ENCODE data around the gene PTN. TPM values are rescaled to one million over a fixed set of nuclear protein-coding genes. Genes with fewer than 3 reads are reported as not detected.

The PTN gene
- total RNA-seq, 2 experiments from 2014 or later, result not detected

- Histone ChIP-seq H3K36me3 (ENCODE audit: insufficient read depth, low read length) (no peaks in the 10 kb centered on the region), H3K9me2 (ENCODE audit: insufficient read depth, low read length) (no peaks in the 10 kb centered on the region), H3K4me2 (ENCODE audit: low read length) (no peak overlapping the region), H4K20me1 (ENCODE audit: insufficient read depth, low read length) (no peaks in the 10 kb centered on the region), H3K79me2 (ENCODE audit: insufficient read depth, low read depth, low read length) (no peaks in the 10 kb centered on the region), H3K4me1 (ENCODE audit: insufficient read depth, low read length, poor library complexity, severe bottlenecking) (no peaks in the 10 kb centered on the region), H2AFZ (ENCODE audit: low read length) (no peak overlapping the region), H3K9me3 (ENCODE audit: low read length) (no peaks in the 10 kb centered on the region), H3K4me3 (ENCODE audit: low read depth, low read length, poor library complexity, severe bottlenecking) (no peak overlapping the region), H3K27ac (ENCODE audit: low read depth, low read length, poor library complexity, severe bottlenecking) (no peak overlapping the region)
- BruUV-seq (replicated peaks), result no TSS peak
- TF ChIP-seq EZH2phosphoT487 (IDR thresholded peaks at IDR 0.05; ENCODE audit: borderline replicate concordance, low read depth, low read length) (no peak), CTCF (conservative IDR thresholded peaks at IDR 0.05; ENCODE audit: low read length) (no peak)
- DNase-seq (ENCODE audit: low spot score), result no peak
- intact Hi-C loops (cut with micrococcal nuclease; ENCODE audit: unreplicated experiment), result no loop called here
- CTCF ChIA-PET (ENCODE audit: unreplicated experiment), result no interaction called here
- POLR2A ChIA-PET, result interaction anchor here (0.9 kb wide), 1 partner anchor 12 kb away, joined by 3 read pairs; no protein-coding TSS in a partner anchor
These were observed 30.3 kb downstream of the PTN start for GRCh38 chr7:137313201-137313600.

- Histone ChIP-seq H3K9me2 (ENCODE audit: insufficient read depth, low read length) (no peaks in the 10 kb centered on the region), H3K4me2 (ENCODE audit: low read length) (no peak overlapping the region), H2AFZ (ENCODE audit: low read length) (no peak overlapping the region), H3K27ac (ENCODE audit: low read depth, low read length, poor library complexity, severe bottlenecking) (no peak overlapping the region), H3K79me2 (ENCODE audit: insufficient read depth, low read depth, low read length) (no peaks in the 10 kb centered on the region), H3K36me3 (ENCODE audit: insufficient read depth, low read length) (no peaks in the 10 kb centered on the region), H3K4me3 (ENCODE audit: low read depth, low read length, poor library complexity, severe bottlenecking) (no peak overlapping the region), H3K4me1 (ENCODE audit: insufficient read depth, low read length, poor library complexity, severe bottlenecking) (no peaks in the 10 kb centered on the region), H4K20me1 (ENCODE audit: insufficient read depth, low read length) (no peaks in the 10 kb centered on the region), H3K9me3 (ENCODE audit: low read length) (no peaks in the 10 kb centered on the region)
- no TSS peak for BruUV-seq (replicated peaks)
- no peak for DNase-seq (ENCODE audit: low spot score)
- ChIA-PET POLR2A (no interaction called here), CTCF (ENCODE audit: unreplicated experiment) (no interaction called here)
- intact Hi-C loops (cut with micrococcal nuclease; ENCODE audit: unreplicated experiment), result no loop called here
- no peak for TF ChIP-seq EZH2phosphoT487 (IDR thresholded peaks at IDR 0.05; ENCODE audit: borderline replicate concordance, low read depth, low read length)
- TF ChIP-seq CTCF (conservative IDR thresholded peaks at IDR 0.05; ENCODE audit: low read length), result no peak
These were observed 36.8 kb downstream of the PTN start for GRCh38 chr7:137306748-137307147.

- no TSS peak for BruUV-seq (replicated peaks)
- intact Hi-C loops (cut with micrococcal nuclease; ENCODE audit: unreplicated experiment), result no loop called here
- CTCF ChIA-PET (ENCODE audit: unreplicated experiment), result no interaction called here
These were observed 37.5 kb downstream of the PTN start for GRCh38 chr7:137305901-137306621.

More at GRCh38 chr7:137305901-137306621, 37.5 kb downstream of the PTN start:
- no peak for TF ChIP-seq CTCF (conservative IDR thresholded peaks at IDR 0.05; ENCODE audit: low read length)
- TF ChIP-seq EZH2phosphoT487 (IDR thresholded peaks at IDR 0.05; ENCODE audit: borderline replicate concordance, low read depth, low read length), result no peak
- no peaks in the 10 kb centered on the region for H3K4me1 ChIP-seq (ENCODE audit: insufficient read depth, low read length, poor library complexity, severe bottlenecking)
- H3K4me3 ChIP-seq (ENCODE audit: low read depth, low read length, poor library complexity, severe bottlenecking), result no peak overlapping the region
- H3K27ac ChIP-seq (ENCODE audit: low read depth, low read length, poor library complexity, severe bottlenecking), result no peak overlapping the region
- no peaks in the 10 kb centered on the region for H3K36me3 ChIP-seq (ENCODE audit: insufficient read depth, low read length)
- no peaks in the 10 kb centered on the region for H3K79me2 ChIP-seq (ENCODE audit: insufficient read depth, low read depth, low read length)
- H4K20me1 ChIP-seq (ENCODE audit: insufficient read depth, low read length), result no peaks in the 10 kb centered on the region
- H3K9me2 ChIP-seq (ENCODE audit: insufficient read depth, low read length), result no peaks in the 10 kb centered on the region
- DNase-seq (ENCODE audit: low spot score), result no peak
- no peak overlapping the region for H3K4me2 ChIP-seq (ENCODE audit: low read length)
- no peak overlapping the region for H2AFZ ChIP-seq (ENCODE audit: low read length)
- POLR2A ChIA-PET, result no interaction called here
- H3K9me3 ChIP-seq (ENCODE audit: low read length), result no peaks in the 10 kb centered on the region

Data from OCI-LY7 (cell line).